ENCODE measurements around the gene LMO7.

LMO7 gene

GRCh38 chr13:75861786-75862185 is 225.7 kb downstream of the LMO7 start:
- intact Hi-C loops (cut with DNase I; ENCODE audit: low total_unique reads) = no loop called here
- TF ChIP-seq CTCF (IDR thresholded peaks at IDR 0.05) = no peak
- Histone ChIP-seq H3K27me3 (no peaks in the 10 kb centered on the region), H3K9me3 (no peaks in the 10 kb centered on the region), H3K4me1 (no peaks in the 10 kb centered on the region), H3K4me3 (no peak overlapping the region), H3K36me3 (no peaks in the 10 kb centered on the region), H3K27ac (no peak overlapping the region)
- DNase-seq = no peak

- Histone ChIP-seq H3K4me1 (no peaks in the 10 kb centered on the region), H3K27me3 (no peaks in the 10 kb centered on the region), H3K9me3 (no peaks in the 10 kb centered on the region), H3K27ac (no peak overlapping the region), H3K36me3 (no peaks in the 10 kb centered on the region), H3K4me3 (no peak overlapping the region)
- DNase-seq = no peak
- TF ChIP-seq CTCF (IDR thresholded peaks at IDR 0.05) = no peak
- intact Hi-C loops (cut with DNase I; ENCODE audit: low total_unique reads) = no loop called here
Measured at GRCh38 chr13:75864718-75865117, 228.6 kb downstream of the LMO7 start.

GRCh38 chr13:75867379-75868117 is 231.4 kb downstream of the LMO7 start:
- Histone ChIP-seq H3K9me3 (no peaks in the 10 kb centered on the region), H3K27ac (no peak overlapping the region), H3K4me3 (no peak overlapping the region), H3K27me3 (no peaks in the 10 kb centered on the region), H3K4me1 (peaks cover 0 to 4% (median 0%) of the 10 kb centered on the region in 4 donors), H3K36me3 (no peaks in the 10 kb centered on the region)
- DNase-seq = no peak
- no peak for TF ChIP-seq CTCF (IDR thresholded peaks at IDR 0.05)
- intact Hi-C loops (cut with DNase I; ENCODE audit: low total_unique reads) = no loop called here

GRCh38 chr13:75869981-75870380 is 233.9 kb downstream of the LMO7 start:
- DNase-seq = no peak
- no peak for TF ChIP-seq CTCF (IDR thresholded peaks at IDR 0.05)
- intact Hi-C loops (cut with DNase I; ENCODE audit: low total_unique reads) = no loop called here
- Histone ChIP-seq H3K4me1 (peaks cover 0 to 4% (median 0%) of the 10 kb centered on the region in 4 donors), H3K36me3 (no peaks in the 10 kb centered on the region), H3K4me3 (no peak overlapping the region), H3K27me3 (no peaks in the 10 kb centered on the region), H3K9me3 (no peaks in the 10 kb centered on the region), H3K27ac (no peak overlapping the region)

- peak in 1 of 2 donors; percentile 23 for DNase-seq
- intact Hi-C loops (cut with DNase I; ENCODE audit: low total_unique reads) = no loop called here
- peak; percentile 70 to 77 for TF ChIP-seq CTCF (IDR thresholded peaks at IDR 0.05)
- Histone ChIP-seq H3K27ac (peak overlapping the region in 1 of 2 donors; percentile 2), H3K4me1 (peaks cover 0 to 4% (median 0%) of the 10 kb centered on the region in 4 donors), H3K4me3 (peak overlapping the region; percentile 45 to 50), H3K9me3 (no peaks in the 10 kb centered on the region), H3K27me3 (no peaks in the 10 kb centered on the region), H3K36me3 (no peaks in the 10 kb centered on the region)
Measured at GRCh38 chr13:75870397-75870903, 234.3 kb downstream of the LMO7 start.

Data from tibial artery (tissue), 4 donors.